Measurements from ENCODE around the gene SCAI. TPM values are rescaled to one million over a fixed set of nuclear protein-coding genes. Genes with fewer than 3 reads are reported as not detected.

Gene SCAI
- total RNA-seq, 2 experiments from 2014 or later = 21.5 to 25.0 TPM

DNA sequence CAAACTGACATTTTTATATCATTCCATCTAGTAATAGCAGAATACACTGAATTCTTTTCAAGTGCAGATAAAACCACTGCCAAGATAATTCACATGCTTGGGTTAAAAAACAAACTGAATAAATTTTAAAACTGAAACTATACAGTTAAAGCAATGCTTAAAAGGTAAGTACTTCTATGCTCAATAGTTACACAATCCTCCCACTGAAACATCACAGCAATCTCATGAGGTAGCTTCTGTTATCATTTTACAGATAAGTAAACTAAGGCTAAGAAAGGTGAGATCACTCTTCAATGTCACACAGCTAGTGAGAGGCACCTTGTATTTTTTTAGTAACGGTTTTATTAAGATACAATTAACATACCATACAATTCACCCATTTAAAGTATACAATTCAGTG lies 189.1 kb downstream of the SCAI start:
- no peak for DNase-seq (ENCODE audit: low spot score)
- POLR2A ChIA-PET = interaction anchor here (0.5 to 1.3 kb wide), 5 partner anchors 9 to 310 kb away, joined by 3 to 4 read pairs (median 3); partner anchors contain the start of gene HSPA5
- H3K9me3 ChIP-seq (ENCODE audit: low read length) = no peaks in the 10 kb centered on the region

DNA sequence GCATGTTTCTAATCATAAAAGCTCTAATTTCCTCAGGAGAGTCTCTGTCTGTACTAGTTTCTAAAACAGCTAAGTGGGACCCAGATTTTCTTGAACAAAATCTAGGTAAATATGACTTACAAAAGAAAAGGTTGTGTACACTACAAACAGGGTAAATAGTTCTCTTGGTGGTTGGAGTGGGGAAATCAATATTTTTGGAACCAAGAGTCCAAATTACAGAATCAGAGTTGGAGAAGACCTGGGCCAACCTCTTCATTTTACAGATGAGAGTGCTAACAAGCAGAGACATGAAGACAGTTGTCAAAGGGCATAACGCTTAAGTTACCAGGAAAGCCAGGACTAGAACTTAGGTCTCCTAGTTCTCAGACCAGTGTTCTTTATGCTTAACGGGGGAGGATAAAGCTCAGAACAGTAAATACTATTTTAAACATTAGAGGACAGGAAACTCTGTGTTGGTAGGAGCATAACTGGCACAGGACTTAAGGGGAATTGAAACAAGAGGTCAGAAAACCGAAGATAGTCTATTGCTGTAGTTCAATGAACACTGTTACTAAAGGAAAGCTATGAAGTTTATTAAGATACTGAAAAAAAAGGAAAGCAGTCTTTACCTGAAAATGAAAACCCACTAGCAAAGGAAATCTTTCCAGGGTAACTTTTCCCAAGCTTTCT lies 193.1 kb downstream of the SCAI start:
- no peaks in the 10 kb centered on the region for H3K9me3 ChIP-seq (ENCODE audit: low read length)
- H3K27ac ChIP-seq (ENCODE audit: low read depth, low read length, poor library complexity, severe bottlenecking) = peak overlapping the region; percentile 75
- ChIA-PET POLR2A (interaction anchor here (0.6 to 2.0 kb wide), 12 partner anchors 8 to 256 kb away, joined by 3 to 17 read pairs (median 5); partner anchors contain the start of gene RPL35), CTCF (ENCODE audit: unreplicated experiment) (no interaction called here)
- H3K4me3 ChIP-seq (ENCODE audit: low read depth, low read length, poor library complexity, severe bottlenecking) = peak overlapping the region; percentile 35
- peak; percentile 68 for DNase-seq (ENCODE audit: low spot score)
- H3K4me1 ChIP-seq (ENCODE audit: insufficient read depth, low read length, poor library complexity, severe bottlenecking) = peaks cover 41% of the 10 kb centered on the region
- H3K4me2 ChIP-seq (ENCODE audit: low read length) = peak overlapping the region; percentile 70
- BruUV-seq (replicated peaks) = no TSS peak
- H3K9me2 ChIP-seq (ENCODE audit: insufficient read depth, low read length) = no peaks in the 10 kb centered on the region
- no peak for TF ChIP-seq EZH2phosphoT487 (IDR thresholded peaks at IDR 0.05; ENCODE audit: borderline replicate concordance, low read depth, low read length)
- TF ChIP-seq, protein P1, sequence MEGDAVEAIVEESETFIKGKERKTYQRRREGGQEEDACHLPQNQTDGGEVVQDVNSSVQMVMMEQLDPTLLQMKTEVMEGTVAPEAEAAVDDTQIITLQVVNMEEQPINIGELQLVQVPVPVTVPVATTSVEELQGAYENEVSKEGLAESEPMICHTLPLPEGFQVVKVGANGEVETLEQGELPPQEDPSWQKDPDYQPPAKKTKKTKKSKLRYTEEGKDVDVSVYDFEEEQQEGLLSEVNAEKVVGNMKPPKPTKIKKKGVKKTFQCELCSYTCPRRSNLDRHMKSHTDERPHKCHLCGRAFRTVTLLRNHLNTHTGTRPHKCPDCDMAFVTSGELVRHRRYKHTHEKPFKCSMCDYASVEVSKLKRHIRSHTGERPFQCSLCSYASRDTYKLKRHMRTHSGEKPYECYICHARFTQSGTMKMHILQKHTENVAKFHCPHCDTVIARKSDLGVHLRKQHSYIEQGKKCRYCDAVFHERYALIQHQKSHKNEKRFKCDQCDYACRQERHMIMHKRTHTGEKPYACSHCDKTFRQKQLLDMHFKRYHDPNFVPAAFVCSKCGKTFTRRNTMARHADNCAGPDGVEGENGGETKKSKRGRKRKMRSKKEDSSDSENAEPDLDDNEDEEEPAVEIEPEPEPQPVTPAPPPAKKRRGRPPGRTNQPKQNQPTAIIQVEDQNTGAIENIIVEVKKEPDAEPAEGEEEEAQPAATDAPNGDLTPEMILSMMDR (conservative IDR thresholded peaks at IDR 0.05; ENCODE audit: low read length) = no peak
- no peaks in the 10 kb centered on the region for H3K79me2 ChIP-seq (ENCODE audit: insufficient read depth, low read depth, low read length)
- peak overlapping the region; percentile 32; the same call in 1 of the 2 replicates for H2AFZ ChIP-seq (ENCODE audit: low read length)
- H4K20me1 ChIP-seq (ENCODE audit: insufficient read depth, low read length) = no peaks in the 10 kb centered on the region
- H3K36me3 ChIP-seq (ENCODE audit: insufficient read depth, low read length) = peaks cover 15% of the 10 kb centered on the region
- intact Hi-C loops (cut with micrococcal nuclease; ENCODE audit: unreplicated experiment) = no loop called here

More for the DNA sequence above, 189.1 kb downstream of the SCAI start:
- H2AFZ ChIP-seq (ENCODE audit: low read length) = no peak overlapping the region
- CTCF ChIA-PET (ENCODE audit: unreplicated experiment) = no interaction called here
- no peak overlapping the region for H3K27ac ChIP-seq (ENCODE audit: low read depth, low read length, poor library complexity, severe bottlenecking)
- H3K9me2 ChIP-seq (ENCODE audit: insufficient read depth, low read length) = no peaks in the 10 kb centered on the region
- peaks cover 26% of the 10 kb centered on the region for H3K4me1 ChIP-seq (ENCODE audit: insufficient read depth, low read length, poor library complexity, severe bottlenecking)
- H4K20me1 ChIP-seq (ENCODE audit: insufficient read depth, low read length) = no peaks in the 10 kb centered on the region
- H3K79me2 ChIP-seq (ENCODE audit: insufficient read depth, low read depth, low read length) = no peaks in the 10 kb centered on the region
- intact Hi-C loops (cut with micrococcal nuclease; ENCODE audit: unreplicated experiment) = no loop called here
- no peak for TF ChIP-seq EZH2phosphoT487 (IDR thresholded peaks at IDR 0.05; ENCODE audit: borderline replicate concordance, low read depth, low read length)
- TF ChIP-seq, protein P1 (conservative IDR thresholded peaks at IDR 0.05; ENCODE audit: low read length) = no peak
- no peak overlapping the region for H3K4me3 ChIP-seq (ENCODE audit: low read depth, low read length, poor library complexity, severe bottlenecking)
- peaks cover 15% of the 10 kb centered on the region for H3K36me3 ChIP-seq (ENCODE audit: insufficient read depth, low read length)
- no peak overlapping the region for H3K4me2 ChIP-seq (ENCODE audit: low read length)
- BruUV-seq (replicated peaks) = no TSS peak

DNA sequence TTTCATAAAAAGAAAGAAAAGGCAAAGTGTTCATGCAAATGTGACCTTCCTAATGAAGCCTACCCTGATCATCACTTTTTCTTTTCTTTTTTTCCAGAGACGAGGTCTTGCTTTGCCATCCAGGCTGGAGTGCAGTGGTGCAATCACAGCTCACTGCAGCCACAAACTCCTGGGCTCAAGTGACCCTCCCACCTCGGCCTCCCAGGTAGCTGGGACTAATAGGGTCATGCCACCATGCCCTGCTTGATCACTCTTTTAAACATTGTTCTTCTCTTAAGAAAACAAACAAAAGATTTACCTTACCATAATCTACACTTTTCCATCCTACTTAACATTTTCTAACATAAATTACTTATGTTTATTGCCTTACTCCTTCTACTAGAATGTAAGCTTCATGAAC lies 193.9 kb downstream of the SCAI start:
- no TSS peak for BruUV-seq (replicated peaks)
- peak overlapping the region; percentile 75 for H3K27ac ChIP-seq (ENCODE audit: low read depth, low read length, poor library complexity, severe bottlenecking)
- H3K36me3 ChIP-seq (ENCODE audit: insufficient read depth, low read length) = peaks cover 15% of the 10 kb centered on the region
- no peak overlapping the region for H2AFZ ChIP-seq (ENCODE audit: low read length)
- no peaks in the 10 kb centered on the region for H4K20me1 ChIP-seq (ENCODE audit: insufficient read depth, low read length)
- intact Hi-C loops (cut with micrococcal nuclease; ENCODE audit: unreplicated experiment) = no loop called here
- no peak overlapping the region for H3K4me3 ChIP-seq (ENCODE audit: low read depth, low read length, poor library complexity, severe bottlenecking)
- H3K9me3 ChIP-seq (ENCODE audit: low read length) = no peaks in the 10 kb centered on the region
- no peak for DNase-seq (ENCODE audit: low spot score)
- no peaks in the 10 kb centered on the region for H3K79me2 ChIP-seq (ENCODE audit: insufficient read depth, low read depth, low read length)
- CTCF ChIA-PET (ENCODE audit: unreplicated experiment) = no interaction called here
- peaks cover 41% of the 10 kb centered on the region for H3K4me1 ChIP-seq (ENCODE audit: insufficient read depth, low read length, poor library complexity, severe bottlenecking)
- H3K9me2 ChIP-seq (ENCODE audit: insufficient read depth, low read length) = no peaks in the 10 kb centered on the region
- POLR2A ChIA-PET = interaction anchor here (0.6 to 2.0 kb wide), 8 partner anchors 8 to 1785 kb away, joined by 3 to 17 read pairs (median 5); partner anchors contain the start of gene RPL35
- TF ChIP-seq, protein P1 (conservative IDR thresholded peaks at IDR 0.05; ENCODE audit: low read length) = no peak
- no peak for TF ChIP-seq EZH2phosphoT487 (IDR thresholded peaks at IDR 0.05; ENCODE audit: borderline replicate concordance, low read depth, low read length)
- H3K4me2 ChIP-seq (ENCODE audit: low read length) = peak overlapping the region; percentile 70

All from OCI-LY7 (cell line).